Stimulated activated CD4-positive, alpha-beta T cell treated with anti-CD3 and anti-CD28 coated beads, Interleukin-1b, Interleukin-23, amount 100 ng/mL, for 1 hour (primary cell): ENCODE measurements around the gene ITK.
A peak's percentile ranks its signal among the peaks of the same experiment; 100 is the strongest.
"Not testable (repeated sequence)": the region's sequence is repeated elsewhere in the genome, so short reads cannot be mapped to it uniquely, and the experiment has no call there.

Experiments used
- DNase-seq, 2 donors: peaks; one replicate each; pipeline ENCODE4 v3.0.0-alpha.2; 2020; ENCODE audit warnings: low read depth in 2 of 2

ITK gene

DNA sequence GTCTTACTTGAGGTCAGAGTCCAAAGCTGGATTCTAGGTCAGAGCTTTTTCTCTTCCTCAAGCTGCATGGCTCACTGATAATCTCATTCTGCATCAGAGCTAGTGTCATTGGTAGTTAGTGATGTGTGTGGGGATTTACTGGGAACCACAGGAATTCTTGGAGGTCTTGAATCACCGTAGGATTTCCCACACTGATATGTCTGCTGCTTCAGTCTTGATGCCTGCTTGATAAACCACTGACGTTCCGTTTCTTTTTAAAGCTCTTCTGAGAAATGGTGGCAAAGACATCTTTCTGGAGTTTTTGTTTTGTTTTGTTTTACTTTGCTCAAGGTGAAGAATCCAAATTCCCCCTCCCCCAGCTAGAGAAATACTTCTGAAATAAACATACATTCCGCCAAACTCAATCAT, 13.4 kb upstream of the ITK start:
- no peak for DNase-seq

- no peak for DNase-seq
Measured at GRCh38 chr5:157168286-157168685, 12.4 kb upstream of the ITK start.

- DNase-seq = peak; percentile 55 to 66
Measured at GRCh38 chr5:157172403-157172802, 8.2 kb upstream of the ITK start.

GRCh38 chr5:157175071-157175612, 5.5 kb upstream of the ITK start:
- no peak for DNase-seq

DNA sequence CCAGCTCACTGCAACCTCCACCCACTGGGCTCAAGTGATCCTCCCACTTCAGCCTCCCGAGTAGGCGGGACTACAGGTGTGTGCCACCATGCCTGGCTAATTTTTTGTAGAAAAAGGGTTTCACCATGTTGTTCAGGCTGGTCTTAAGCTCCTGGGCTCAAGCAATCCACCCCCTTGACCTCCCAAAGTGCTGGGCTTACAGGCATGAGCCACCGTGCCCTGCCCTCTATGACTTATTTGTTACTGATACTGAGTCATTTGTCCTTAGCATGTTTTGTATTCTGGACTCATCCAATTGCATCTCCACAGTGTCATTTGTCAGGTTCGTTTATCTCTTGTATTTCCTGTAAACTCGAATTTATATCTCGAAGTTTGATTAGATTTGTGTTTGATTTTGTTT, 2.7 kb upstream of the ITK start:
- DNase-seq = no peak

DNA sequence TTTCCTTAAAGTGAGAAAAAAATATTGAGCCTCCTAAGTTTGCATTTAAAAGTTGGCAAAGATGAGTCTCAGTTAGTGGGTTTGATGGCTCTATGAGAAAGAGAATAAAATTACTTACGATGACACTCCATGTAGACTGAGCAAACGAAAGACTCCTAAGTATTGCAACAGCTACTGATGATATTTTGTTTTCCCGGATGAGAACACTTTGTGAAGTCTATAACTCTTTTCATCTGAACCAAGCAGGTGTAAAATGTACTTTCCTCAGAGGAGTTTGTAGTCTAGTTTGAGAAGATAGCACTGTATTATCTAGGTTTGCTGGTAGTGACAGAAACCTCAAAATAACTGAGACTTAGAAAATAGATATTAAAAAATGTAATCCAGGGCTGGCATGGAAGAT, 1.7 kb upstream of the ITK start:
- DNase-seq = no peak

DNA sequence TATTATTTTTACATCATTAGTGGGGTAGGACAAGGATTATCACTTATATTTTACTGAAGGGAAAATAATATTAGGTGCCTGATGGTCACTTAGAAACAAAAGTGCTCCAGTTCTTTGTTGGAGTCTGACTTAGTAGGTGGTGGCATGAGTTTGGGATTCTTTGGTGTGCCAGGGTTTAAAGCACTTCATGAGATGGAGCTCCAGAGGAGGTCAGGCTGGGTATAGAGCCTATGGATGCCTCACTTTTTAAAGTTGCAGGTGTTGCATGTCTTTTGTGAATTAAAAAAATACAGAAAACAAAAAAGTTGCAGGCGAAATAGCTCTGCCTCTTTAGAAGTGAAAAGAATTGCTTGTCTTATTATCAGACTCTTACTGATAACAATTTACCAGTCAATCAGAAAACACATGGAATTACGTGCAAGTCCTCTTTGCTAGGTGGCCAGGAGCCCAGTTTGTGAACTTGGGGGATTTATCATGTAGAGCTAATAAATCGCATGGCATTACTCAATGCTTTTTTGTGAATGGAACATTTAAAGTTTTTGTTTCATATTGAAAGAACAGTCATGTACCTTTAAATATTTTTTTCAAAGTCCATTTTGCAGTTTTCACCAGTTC, 1.6 kb downstream of the ITK start:
- DNase-seq = no peak

- no peak for DNase-seq
Measured at GRCh38 chr5:157184117-157184670, 3.6 kb downstream of the ITK start.

DNA sequence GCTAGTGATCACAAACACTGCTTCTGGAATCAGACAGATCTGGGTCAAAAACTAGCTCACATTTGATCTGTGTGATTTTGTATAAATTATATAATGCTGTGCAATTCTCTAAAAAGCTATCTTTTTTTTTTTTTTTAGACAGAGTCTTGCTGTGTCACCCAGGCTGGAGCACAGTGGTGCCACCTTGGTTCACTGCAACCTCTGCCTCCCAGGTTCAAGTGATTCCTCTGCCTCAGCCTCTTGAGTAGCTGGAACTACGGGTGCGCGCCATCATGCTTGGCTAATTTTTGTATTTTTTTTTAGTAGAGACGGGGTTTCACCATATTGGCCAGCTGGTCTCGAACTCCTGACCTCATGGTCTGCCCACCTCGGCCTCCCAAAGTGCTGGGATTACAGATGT, 4.5 kb downstream of the ITK start:
- DNase-seq = not testable (repeated sequence)

DNA sequence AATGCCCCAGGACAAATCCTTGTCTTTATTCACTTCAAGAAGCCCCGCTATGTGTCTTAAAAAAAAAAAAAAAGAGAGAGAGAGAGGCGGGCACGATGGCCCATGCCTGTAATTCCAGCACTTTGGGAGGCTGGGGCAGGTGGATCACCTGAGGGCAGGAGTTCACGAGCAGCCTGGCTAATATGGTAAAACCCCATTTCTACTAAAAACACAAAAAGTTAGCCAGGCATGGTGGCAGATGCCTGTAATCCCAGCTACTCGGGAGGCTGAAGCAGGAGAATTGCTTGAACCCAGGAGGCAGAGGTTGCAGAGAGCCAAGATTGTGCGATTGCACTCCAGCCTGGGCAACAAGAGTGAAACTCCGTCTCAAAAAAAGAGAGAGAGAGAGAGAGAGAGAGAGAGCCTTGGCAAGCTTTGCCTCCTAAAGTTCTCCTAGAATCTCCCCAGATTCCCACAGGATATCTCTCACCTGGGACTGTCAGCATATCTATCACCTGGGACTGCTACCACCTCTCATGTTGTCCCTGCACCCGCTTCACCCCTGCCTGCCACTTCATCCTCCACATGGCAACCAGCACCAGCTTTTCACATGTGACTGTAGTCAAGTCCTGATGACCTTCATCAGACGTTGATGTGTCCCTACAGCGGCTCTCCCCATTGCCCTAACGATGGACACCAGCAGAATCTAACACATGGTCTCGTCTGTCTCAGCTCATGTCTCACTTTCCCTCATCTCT, 5.8 kb downstream of the ITK start:
- DNase-seq = no peak

- DNase-seq = no peak
Measured at GRCh38 chr5:157187046-157187754, 6.6 kb downstream of the ITK start.

- DNase-seq = no peak
Measured at GRCh38 chr5:157188270-157188669, 7.6 kb downstream of the ITK start.

GRCh38 chr5:157189223-157189622, 8.6 kb downstream of the ITK start:
- no peak for DNase-seq

DNA sequence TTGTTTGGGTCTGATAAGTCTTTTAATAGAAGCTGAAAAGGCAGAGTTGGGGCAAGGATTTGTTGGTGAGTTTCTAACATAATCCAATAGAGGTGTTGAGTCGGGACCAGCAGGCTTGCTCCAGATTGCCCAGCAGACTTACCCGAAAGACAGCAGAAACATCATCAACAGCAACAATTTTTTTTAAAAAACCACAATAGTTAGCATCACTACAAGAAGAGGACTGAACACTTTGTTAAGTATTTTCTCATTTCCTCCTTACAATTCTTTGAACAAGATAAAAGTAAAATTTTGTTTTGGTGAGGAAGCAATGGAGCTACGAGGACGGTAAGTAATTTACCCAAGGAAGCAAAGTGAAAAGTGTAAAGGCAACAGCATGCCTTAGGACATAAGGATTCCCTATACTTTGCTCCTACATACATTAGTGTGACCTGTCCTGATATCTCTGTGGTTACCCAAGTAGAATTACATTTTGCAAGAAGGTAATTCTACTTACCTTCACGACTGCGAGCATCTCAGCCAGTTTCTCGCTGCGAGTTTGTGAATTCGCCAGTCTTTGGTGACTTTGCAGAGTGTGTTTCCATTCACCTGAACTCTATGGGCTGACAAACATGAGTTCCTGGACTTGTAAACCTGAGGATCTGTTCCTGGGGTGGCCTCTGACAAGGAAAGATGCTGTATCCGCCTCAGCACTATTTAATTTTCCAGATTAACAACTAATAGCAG, 13.2 kb downstream of the ITK start:
- no peak for DNase-seq

DNA sequence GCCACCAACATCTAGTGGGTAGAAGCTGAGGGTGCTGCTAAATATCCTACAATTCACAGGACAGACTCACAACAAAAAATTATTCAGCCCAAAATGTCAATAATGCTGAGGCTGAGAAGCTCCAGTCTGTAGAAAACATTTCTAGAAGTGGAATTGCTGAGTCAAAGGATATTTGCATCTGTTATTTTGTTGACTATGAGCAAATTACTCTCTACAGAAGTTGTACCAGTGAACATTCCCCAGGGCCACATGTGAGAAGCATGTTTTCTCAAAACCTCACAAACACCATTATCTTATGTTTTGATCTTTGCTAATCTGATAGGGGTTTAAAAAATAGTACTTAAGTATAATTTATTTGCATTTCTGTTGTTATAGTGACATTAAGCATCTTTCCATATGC, 15.4 kb downstream of the ITK start:
- no peak for DNase-seq

GRCh38 chr5:157197086-157197485, 16.4 kb downstream of the ITK start:
- no peak for DNase-seq

GRCh38 chr5:157198277-157198986, 17.8 kb downstream of the ITK start:
- peak in 1 of 2 donors; percentile 39 for DNase-seq

- no peak for DNase-seq
Measured at GRCh38 chr5:157201857-157202256, 21.2 kb downstream of the ITK start.

DNA sequence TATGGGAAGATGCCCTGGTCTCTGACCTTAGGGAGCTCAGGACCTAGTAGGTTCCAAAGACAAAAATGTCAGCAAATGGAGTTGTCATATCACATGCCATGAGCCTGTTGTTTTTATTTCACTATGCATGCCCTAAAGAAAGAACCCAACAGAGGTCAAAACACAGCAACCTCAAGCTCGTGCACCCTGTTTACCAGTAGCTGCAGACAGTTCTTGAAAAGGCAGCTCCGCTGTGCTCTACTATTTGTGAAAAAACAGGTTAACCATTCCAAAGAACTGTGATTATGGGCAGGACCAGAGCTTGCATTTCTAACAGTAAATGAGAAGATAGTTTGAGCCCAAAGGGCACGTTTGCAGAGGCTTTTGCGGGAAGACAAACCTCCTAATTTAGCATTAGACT, 22.8 kb downstream of the ITK start:
- DNase-seq = no peak

GRCh38 chr5:157204765-157205164, 24.1 kb downstream of the ITK start:
- DNase-seq = no peak

DNA sequence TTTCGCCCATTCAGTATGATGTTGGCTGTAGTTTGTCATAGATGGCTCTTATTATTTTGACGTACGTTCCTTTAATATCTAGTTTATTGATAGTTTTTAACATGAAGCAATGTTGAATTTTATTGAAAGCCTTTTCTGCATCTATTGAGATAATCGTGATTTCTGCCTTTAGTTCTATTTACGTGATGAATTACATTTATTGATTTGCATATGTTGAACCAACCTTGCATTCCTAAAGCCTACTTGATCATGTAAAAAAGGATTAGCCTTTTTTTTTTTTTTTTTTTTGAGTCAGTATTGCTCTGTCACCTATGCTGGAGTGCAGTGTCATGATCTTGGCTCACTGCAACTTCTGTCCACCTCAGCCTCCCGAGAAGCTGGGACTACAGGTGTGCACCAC, 25.1 kb downstream of the ITK start:
- no peak for DNase-seq
